Right kidney (tissue), 1 donor: ENCODE data around the gene NLRC4.
"Not testable (repeated sequence)": the region's sequence is repeated elsewhere in the genome, so short reads cannot be mapped to it uniquely, and the experiment has no call there.

ENCODE experiments used
- DNase-seq: peaks from one replicate; pipeline ENCODE4 v3.0.0-alpha.2; 2016

Gene NLRC4

DNA sequence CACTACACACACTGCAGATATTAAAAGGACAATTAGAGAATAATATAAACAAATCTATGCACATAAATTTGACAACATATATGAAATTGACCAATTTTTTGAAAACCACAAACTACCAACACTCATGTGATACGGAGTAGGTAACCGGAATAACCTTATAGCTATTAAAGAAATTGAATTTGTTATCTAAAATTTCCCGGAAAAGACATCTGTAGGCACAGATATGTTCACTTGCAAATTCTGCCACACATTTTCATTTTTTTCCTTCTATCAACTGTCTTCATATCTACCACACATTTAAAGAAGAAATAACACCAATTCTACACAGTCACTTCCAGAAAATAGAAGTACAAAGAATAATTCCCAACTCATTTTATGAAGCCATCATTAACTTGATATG lies 22.4 kb downstream of the NLRC4 start:
- DNase-seq = no peak

DNA sequence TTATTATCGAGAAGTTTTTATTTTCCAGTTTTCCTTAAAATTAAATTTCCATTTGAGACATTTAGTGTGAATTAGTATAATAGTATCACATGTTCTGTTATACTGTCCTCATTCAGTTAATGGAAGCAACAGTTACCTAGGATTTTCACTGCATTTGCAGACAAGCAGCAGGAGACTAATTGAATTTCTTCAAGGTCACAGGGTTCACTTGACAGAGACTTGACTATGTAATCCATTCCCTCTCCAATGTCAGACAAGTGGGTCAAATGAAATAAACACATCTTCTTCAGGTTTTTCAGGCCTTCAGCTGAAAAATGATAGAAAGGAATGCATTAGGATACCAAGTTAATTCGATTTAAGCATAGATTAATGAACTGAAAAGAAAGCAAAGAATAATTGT lies 26.7 kb downstream of the NLRC4 start:
- no peak for DNase-seq

DNA sequence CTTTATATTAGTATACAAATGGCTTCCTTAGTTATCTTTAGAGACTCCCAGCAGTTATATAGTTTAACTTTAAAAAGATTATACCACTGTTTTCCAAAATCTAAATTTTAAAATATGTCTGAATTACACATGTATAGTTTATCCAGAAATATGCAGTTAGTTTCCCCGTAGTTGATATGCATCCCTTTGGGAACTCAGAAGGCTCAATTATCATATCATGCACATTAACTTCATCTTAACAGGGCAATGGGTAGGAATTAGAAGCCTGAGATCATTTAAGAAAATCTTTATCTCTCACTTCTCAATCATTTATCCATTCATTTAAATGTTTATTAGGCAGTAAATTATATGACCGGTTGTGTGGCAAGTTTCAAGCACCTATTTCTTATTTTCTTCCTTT lies 27.2 kb downstream of the NLRC4 start:
- DNase-seq = no peak

DNA sequence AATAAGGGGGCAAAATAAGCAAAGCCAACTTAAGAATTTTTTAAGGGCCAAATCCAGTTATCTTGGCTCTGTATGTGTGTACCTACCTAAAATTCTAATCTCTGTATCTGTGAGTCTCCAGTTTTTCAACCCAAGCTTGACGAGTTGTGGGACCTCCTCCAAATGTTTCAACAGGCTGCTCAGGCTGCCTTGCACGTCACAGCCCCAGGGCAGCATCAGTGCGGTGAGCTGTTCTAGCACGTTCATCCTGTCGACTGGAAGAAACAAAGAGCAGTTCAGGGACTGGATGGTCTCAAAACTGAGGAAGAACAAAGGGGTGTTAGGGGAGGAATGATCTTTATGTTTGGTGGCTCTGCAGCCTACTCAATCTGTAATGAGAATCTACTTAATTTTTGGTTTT lies 29.4 kb downstream of the NLRC4 start:
- no peak for DNase-seq

DNA sequence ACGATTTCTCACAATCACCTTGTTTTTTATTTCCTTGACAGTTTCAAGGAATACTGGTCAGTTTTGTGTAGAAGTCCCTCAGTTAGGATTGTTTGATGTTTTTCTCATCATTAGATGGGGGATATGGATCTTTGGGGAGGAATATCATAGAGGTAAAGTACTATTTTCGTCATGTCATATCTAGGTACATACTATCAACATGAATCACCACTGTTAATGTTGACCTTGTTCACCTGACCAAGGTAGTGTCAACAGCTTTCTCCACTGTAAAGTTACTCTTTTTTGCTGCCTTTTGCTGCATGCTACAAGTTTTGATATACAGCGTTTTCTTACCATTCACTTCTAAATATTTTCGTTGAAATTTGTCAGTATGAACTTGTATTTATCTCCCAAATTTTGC lies 32.7 kb downstream of the NLRC4 start:
- DNase-seq = no peak

DNA sequence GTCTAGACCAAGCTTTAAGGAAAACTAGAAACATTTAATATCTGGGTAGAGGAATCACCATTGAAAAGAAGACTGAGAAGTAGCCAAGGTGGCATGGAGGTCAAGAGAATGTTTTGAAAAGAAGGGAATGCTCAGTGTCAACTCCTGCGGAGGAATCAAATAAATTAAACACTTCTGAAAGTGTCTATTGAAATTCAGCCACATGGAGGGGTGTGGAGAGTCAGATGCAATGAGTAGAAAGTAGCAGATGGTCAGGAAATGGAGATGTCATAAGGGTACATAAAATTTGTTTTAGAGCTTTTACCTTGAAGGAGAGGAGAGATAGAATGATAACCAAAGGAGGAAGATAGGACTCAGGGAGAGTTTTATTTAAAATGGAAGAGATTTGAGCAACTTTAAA lies 35.1 kb downstream of the NLRC4 start:
- DNase-seq = peak; percentile 4

DNA sequence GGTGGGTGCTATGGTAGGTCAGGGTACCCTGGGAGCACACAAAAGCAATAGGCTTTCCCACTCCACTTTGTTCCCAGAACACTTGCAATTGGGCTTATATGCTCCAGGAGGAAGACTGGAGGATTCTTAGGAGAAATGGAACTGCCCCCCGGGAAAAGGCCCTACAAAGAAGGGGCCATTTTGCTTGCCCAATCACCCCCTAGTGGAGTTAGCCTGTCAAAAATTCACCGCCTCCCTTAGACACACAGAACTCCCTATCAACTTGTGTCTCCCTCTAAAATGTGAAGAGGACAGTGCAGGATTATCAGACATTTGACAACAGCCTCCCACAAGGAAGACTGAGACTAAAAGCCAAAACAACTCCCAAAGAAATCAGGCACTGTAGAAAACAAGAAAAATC lies 36.5 kb downstream of the NLRC4 start:
- no peak for DNase-seq

DNA sequence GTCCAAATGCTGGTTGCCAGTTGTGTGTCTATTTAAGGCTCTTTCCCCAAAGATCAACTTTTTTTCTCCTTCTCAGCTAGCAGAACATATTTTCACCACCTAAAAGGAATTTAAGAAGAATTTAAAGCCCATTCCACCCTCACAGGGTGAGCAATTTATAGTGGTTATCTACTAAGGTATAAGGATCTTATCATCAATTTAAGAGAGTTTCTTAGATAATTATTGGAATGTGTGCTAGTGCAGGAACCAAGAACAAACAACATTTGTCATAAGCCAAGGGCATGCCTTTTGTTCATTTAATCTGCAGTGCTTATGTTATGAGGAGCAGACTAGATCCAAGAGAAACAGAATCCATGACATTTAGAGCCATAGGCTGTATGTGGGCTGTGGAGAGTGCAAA lies 37.2 kb downstream of the NLRC4 start:
- DNase-seq = no peak

DNA sequence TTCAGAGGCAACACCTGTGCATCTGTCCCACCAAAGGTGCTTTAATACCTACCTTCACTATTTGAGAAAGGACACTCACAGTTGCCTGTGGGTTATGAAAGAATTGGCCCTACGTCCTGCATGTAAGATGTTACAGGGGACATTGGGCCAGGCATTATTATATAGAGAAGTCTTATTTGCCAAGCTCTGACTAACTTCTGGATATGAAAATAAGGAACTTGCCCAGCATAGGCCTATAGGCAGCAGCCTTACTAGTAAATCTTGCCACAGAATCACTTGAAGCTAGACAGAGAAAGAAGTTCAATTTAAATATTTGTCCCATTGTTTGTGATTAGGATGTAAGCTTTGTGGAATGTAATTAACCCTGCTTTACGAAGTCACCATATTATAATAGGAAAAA lies 41.7 kb downstream of the NLRC4 start:
- DNase-seq = no peak

DNA sequence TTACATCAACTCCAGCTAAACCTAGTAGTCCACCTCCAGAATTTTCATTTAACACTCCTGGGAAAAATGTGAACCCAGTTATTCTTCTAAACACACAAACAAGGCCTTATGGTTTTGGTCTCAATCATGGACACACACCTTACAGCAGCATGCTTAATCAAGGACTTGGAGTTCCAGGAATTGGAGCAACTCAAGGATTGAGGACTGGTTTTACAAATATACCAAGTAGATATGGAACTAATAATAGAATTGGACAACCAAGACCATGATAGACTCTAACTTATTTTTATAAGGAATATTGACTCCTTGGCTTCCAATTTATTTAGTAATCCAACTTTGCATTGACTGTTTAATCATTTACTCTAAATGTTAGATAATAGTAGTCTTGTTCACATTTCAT lies 44.2 kb downstream of the NLRC4 start:
- no peak for DNase-seq

DNA sequence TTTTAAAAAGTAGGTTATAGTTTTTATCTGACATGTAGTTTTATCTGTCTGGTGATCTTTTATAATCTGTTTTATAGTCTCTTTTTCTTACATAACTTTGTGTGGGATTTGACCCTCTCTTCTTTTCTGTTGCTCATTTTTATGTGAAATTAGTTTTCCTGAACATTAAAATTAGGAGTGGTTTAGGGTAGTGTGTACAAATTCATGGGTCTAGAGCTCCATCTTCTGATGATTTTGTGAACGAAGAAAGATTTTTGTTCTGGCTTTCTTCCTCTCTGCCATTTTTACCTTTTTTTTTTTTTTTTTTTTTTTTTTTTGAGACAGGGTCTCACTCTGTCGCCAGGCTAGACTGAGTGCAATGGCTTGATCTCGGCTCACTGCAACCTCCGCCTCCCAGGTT lies 52.4 kb downstream of the NLRC4 start:
- DNase-seq = no peak

DNA sequence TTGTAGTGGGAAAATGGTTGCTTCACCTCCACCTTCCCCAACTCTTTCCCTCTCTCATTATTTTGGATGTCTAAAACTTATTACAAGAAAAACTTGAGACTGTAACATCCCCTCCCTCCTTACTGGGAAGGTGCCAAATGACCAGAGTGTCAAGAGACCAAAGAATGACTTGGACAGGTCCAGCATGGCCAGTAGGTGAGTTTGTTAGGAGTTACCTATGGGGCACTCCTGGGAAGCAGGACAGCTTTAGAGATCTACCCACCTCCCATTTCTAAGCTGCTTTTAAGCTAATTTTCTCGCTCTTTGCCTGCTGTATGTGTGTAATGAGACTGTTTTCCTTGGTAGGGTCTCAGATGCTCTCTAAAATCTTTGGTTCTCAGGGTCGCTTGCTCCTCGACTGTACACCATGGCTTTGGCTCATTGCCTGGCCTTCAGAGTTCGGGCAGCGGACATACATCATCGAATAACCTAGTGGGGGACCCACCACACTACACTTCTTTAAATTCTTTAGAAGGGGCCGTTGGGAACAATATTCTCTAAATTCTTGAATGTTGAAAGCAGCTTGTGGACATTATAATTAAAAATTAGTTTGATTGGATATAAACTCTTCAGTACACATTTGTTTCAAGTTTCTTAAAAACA lies 53.8 kb downstream of the NLRC4 start:
- no peak for DNase-seq

DNA sequence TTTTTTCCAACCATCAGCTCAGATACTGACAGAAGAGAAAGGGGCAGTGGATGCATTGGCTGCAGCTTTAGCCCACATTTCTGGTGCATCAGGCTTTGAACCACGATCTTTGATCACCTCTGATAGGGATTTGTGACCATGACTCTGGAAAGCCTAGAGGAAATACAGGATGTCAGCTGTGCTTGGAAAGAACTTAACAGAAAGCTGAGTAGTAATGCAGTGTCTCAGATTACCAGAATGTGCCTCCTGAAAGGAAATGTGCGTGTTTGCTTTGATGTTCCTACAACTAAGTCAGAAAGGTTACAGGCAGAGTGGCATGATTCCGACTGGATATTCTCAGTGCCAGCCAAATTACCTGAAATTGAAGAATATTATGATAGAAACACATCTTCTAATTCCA lies 61.3 kb downstream of the NLRC4 start:
- DNase-seq = not testable (repeated sequence)

DNA sequence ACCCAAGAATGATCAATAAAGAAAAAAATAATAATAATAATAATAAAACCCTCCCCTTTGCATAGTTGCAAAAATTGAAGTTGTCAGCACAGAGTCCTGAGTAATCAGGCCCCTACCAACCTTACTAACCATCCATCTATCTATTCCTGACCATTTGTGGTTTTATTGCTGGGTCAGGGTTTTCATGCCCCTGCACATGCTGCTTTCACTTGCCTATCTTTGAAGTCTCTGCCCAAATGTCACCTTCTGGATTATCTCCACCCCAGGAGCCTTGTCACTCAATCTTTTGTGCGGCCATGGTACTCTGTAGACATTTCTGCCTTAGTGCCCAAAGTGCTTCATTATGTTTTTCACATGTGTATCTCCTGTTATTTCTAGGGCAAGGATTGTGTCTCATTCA lies 63.9 kb downstream of the NLRC4 start:
- no peak for DNase-seq

DNA sequence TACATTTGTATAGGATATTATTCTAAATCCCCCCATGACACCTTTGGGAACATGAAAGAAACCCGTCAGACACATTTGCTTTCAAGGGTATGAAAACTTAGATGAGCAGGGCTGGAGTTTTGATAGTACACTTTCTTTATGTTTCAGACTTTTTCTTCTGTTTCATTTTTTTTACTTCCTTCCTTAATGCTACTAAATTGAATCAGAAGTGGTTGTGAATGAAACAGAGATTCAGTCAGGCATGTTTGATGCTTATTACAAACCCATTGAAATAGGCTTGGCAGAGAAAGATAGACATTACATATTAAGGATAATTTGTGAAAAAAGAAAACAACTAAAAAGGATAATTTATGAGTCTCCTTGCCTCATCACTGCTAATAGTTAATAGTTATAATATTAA lies 72.3 kb downstream of the NLRC4 start:
- no peak for DNase-seq

DNA sequence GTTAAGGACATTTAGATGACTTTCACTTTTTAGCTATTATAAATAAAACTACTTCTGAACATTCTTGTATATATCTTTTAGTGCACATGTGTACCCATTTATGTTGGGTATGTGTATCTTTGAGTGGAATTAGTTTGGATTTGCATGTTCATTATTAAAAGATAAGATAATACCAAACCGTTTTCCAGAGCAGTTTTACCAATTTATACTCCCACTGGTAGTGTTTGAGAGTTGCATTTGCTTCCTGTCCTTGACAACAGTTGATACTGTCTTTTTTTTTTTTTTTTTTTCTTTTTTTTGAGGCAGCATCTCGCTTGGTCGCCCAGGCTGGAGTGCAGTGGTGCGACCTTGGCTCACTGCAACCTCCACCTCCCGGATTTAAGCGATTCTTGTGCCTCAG lies 75.7 kb downstream of the NLRC4 start:
- DNase-seq = no peak

DNA sequence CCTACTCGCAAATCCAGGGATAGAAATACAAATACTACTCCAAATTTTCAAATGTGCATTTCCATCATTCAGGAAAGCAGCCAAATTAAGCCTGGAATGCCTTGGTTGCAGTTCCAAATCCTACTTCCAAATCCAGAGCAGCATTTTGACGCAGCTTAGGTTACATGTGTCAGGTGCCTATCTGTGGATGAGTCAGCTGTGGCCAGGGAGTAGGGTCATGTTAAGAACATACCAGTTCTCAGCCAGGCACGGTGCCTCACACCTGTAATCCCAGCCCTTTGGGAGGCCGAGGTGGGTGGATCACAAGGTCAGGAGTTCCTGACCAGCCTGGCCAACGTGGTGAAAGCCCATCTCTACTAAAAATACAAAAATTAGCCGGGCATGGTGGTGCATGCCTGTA lies 82.0 kb downstream of the NLRC4 start:
- no peak for DNase-seq
